ENCODE measurements around the gene ARID4B. TPM values are rescaled to one million over a fixed set of nuclear protein-coding genes. Genes with fewer than 3 reads are reported as not detected.
"Not testable (repeated sequence)": the region's sequence is repeated elsewhere in the genome, so short reads cannot be mapped to it uniquely, and the experiment has no call there.

Gene ARID4B
- total and polyA plus RNA-seq, 2 donors (not counting 3 experiments of a cell fraction or from before 2014, with no cell fraction given) = 6.7 to 40.7 TPM

GRCh38 chr1:235313262-235313661 lies 14.7 kb downstream of the ARID4B start:
- peaks cover 5% of the 10 kb centered on the region for H4K20me1 ChIP-seq (replicated peaks; ENCODE audit: control insufficient read depth, extremely low read depth, insufficient read depth, low read length)
- ChIA-PET POLR2A (no interaction called here), CTCF (interaction anchor here (1.7 kb wide), 1 partner anchor 15 kb away, joined by 7 read pairs; the partner anchor contains the start of genes ARID4B and GGPS1)
- BruUV-seq (replicated peaks) = no TSS peak
- no peaks in the 10 kb centered on the region for H3K9me3 ChIP-seq (replicated peaks; ENCODE audit: control insufficient read depth, insufficient read depth, low read length)
- intact Hi-C loops (cut with micrococcal nuclease) = no loop called here
- H3K27ac ChIP-seq (ENCODE audit: insufficient read depth, low read depth, low read length) = no peak overlapping the region
- TF ChIP-seq CTCF (IDR thresholded peaks at IDR 0.05; ENCODE audit: extremely low read depth in 1 of 2, insufficient read depth in 1 of 2, low read depth in 1 of 2, low read length in 2 of 2) = no peak
- TF ChIP-seq MAX (IDR thresholded peaks at IDR 0.05; ENCODE audit: insufficient read depth, insufficient read length) = no peak
- no peak for TF ChIP-seq FOS (IDR thresholded peaks at IDR 0.05; ENCODE audit: borderline replicate concordance, insufficient read depth, low read length)
- TF ChIP-seq MYC (IDR thresholded peaks at IDR 0.05; ENCODE audit: low read depth, low read length) = no peak
- no peaks in the 10 kb centered on the region for H3K36me3 ChIP-seq (ENCODE audit: control insufficient read depth in 2 of 2, extremely low read depth in 1 of 2, insufficient read depth in 2 of 2, low read length in 2 of 2)
- dilution Hi-C loops (cut with MboI; ENCODE audit: extremely low pct_ligation_motif_present, low sequenced_read_pairs) = no loop called here
- H3K79me2 ChIP-seq (ENCODE audit: control insufficient read depth, insufficient read depth, low read length) = peaks cover 77% of the 10 kb centered on the region
- no peaks in the 10 kb centered on the region for H3K9me1 ChIP-seq (replicated peaks; ENCODE audit: control insufficient read depth, extremely low read depth, insufficient read depth, low read length)
- H3K27me3 ChIP-seq (ENCODE audit: control insufficient read depth in 2 of 2, insufficient read depth in 2 of 2, low read length in 2 of 2) = no peaks in the 10 kb centered on the region
- no peak overlapping the region for H2AFZ ChIP-seq (ENCODE audit: low read depth, low read length)
- H3K4me2 ChIP-seq (ENCODE audit: insufficient read depth, low read length) = no peak overlapping the region
- no peak overlapping the region for H3K4me3 ChIP-seq (replicated peaks in 1 of 3; ENCODE audit: insufficient read depth in 1 of 3, low read depth in 1 of 3, low read length in 3 of 3)
- peaks cover 2% of the 10 kb centered on the region for H3K4me1 ChIP-seq (ENCODE audit: control insufficient read depth, extremely low read depth, insufficient read depth, low read length)
- DNase-seq (ENCODE audit: low read depth, low spot score) (no peak), FAIRE-seq (no peak)
- H3K9ac ChIP-seq (replicated peaks; ENCODE audit: extremely low read depth, insufficient read depth, low read length) = no peak overlapping the region

GRCh38 chr1:235309206-235309605 lies 18.8 kb downstream of the ARID4B start:
- BruUV-seq (replicated peaks); CTCF ChIA-PET; H3K4me3 ChIP-seq (replicated peaks in 1 of 3; ENCODE audit: insufficient read depth in 1 of 3, low read depth in 1 of 3, low read length in 3 of 3); H3K36me3 ChIP-seq (ENCODE audit: control insufficient read depth in 2 of 2, extremely low read depth in 1 of 2, insufficient read depth in 2 of 2, low read length in 2 of 2); DNase-seq (ENCODE audit: low read depth, low spot score); H3K4me1 ChIP-seq (ENCODE audit: control insufficient read depth, extremely low read depth, insufficient read depth, low read length); FAIRE-seq; H3K9me1 ChIP-seq (replicated peaks; ENCODE audit: control insufficient read depth, extremely low read depth, insufficient read depth, low read length); H3K27me3 ChIP-seq (ENCODE audit: control insufficient read depth in 2 of 2, insufficient read depth in 2 of 2, low read length in 2 of 2); H3K27ac ChIP-seq (ENCODE audit: insufficient read depth, low read depth, low read length); intact Hi-C loops (cut with micrococcal nuclease); H2AFZ ChIP-seq (ENCODE audit: low read depth, low read length); H3K4me2 ChIP-seq (ENCODE audit: insufficient read depth, low read length); dilution Hi-C loops (cut with MboI; ENCODE audit: extremely low pct_ligation_motif_present, low sequenced_read_pairs); POLR2A ChIA-PET; H3K9ac ChIP-seq (replicated peaks; ENCODE audit: extremely low read depth, insufficient read depth, low read length); H3K9me3 ChIP-seq (replicated peaks; ENCODE audit: control insufficient read depth, insufficient read depth, low read length): not testable (repeated sequence)
- Histone ChIP-seq H4K20me1 (replicated peaks; ENCODE audit: control insufficient read depth, extremely low read depth, insufficient read depth, low read length) (peaks cover 11% of the 10 kb centered on the region), H3K79me2 (ENCODE audit: control insufficient read depth, insufficient read depth, low read length) (peaks cover 78% of the 10 kb centered on the region)
